Nephron progenitor cell (in vitro differentiated cells): ENCODE measurements around the gene JAKMIP2.
"Not testable (repeated sequence)": the region's sequence is repeated elsewhere in the genome, so short reads cannot be mapped to it uniquely, and the experiment has no call there.

Source experiments
- DNase-seq: peaks from one replicate; pipeline ENCODE4 v3.0.0; 2021
- H3K27ac Mint-ChIP-seq: 2 replicates; pipeline ENCODE4 v1.8.0; 2021; ENCODE audit warnings: mild to moderate bottlenecking, moderate library complexity, mixed read lengths
- H3K27me3 Mint-ChIP-seq: 2 replicates; pipeline ENCODE4 v1.8.0; 2021; ENCODE audit warnings: mild to moderate bottlenecking, low read depth, mixed read lengths; ENCODE audit not compliant: poor library complexity
- H3K36me3 Mint-ChIP-seq: 2 replicates; pipeline ENCODE4 v1.8.0; 2021; ENCODE audit warnings: low read depth, mixed read lengths
- H3K4me1 Mint-ChIP-seq: 2 replicates; pipeline ENCODE4 v1.8.0; 2021; ENCODE audit warnings: mixed read lengths
- H3K4me3 Mint-ChIP-seq: 2 replicates; pipeline ENCODE4 v1.8.0; 2021; ENCODE audit warnings: mild to moderate bottlenecking, moderate library complexity, mixed read lengths
- H3K9me3 Mint-ChIP-seq: 2 replicates; pipeline ENCODE4 v1.8.0; 2021; ENCODE audit warnings: mild to moderate bottlenecking, moderate library complexity, mixed read lengths
- CTCF ChIP-seq: fragments of 200-600 bp; sonication (generic); IDR thresholded peaks from 2 replicates; pipeline ENCODE4 v1.5.0; 2021; ENCODE audit warnings: antibody characterized with exemption

JAKMIP2 gene

GRCh38 chr5:147804334-147804733, 21.8 kb upstream of the JAKMIP2 start:
- Mint-ChIP-seq H3K4me1 (peaks cover 12% of the 10 kb centered on the region), H3K27me3 (peaks cover 7% of the 10 kb centered on the region), H3K9me3 (no peaks in the 10 kb centered on the region), H3K27ac (no peak overlapping the region), H3K4me3 (no peak overlapping the region), H3K36me3 (no peaks in the 10 kb centered on the region)
- TF ChIP-seq CTCF = no peak
- DNase-seq = no peak

GRCh38 chr5:147803926-147804325, 21.4 kb upstream of the JAKMIP2 start:
- Mint-ChIP-seq H3K27me3 (peaks cover 7% of the 10 kb centered on the region), H3K4me1 (peaks cover 12% of the 10 kb centered on the region), H3K27ac (no peak overlapping the region), H3K4me3 (no peak overlapping the region), H3K36me3 (no peaks in the 10 kb centered on the region), H3K9me3 (no peaks in the 10 kb centered on the region)
- DNase-seq = no peak
- TF ChIP-seq CTCF = no peak

GRCh38 chr5:147803161-147803560, 20.6 kb upstream of the JAKMIP2 start:
- H3K36me3 Mint-ChIP-seq, H3K27ac Mint-ChIP-seq, H3K27me3 Mint-ChIP-seq, H3K9me3 Mint-ChIP-seq, DNase-seq, H3K4me3 Mint-ChIP-seq: not testable (repeated sequence)
- peaks cover 12% of the 10 kb centered on the region for H3K4me1 Mint-ChIP-seq

- TF ChIP-seq CTCF = no peak
- Mint-ChIP-seq H3K27me3 (peaks cover 7% of the 10 kb centered on the region), H3K4me3 (no peak overlapping the region), H3K27ac (no peak overlapping the region), H3K4me1 (peaks cover 12% of the 10 kb centered on the region), H3K36me3 (no peaks in the 10 kb centered on the region), H3K9me3 (no peaks in the 10 kb centered on the region)
- no peak for DNase-seq
These were observed 18.9 kb upstream of the JAKMIP2 start for GRCh38 chr5:147801461-147801860.

GRCh38 chr5:147800491-147800890, 18.0 kb upstream of the JAKMIP2 start:
- Mint-ChIP-seq H3K4me1 (peaks cover 12% of the 10 kb centered on the region), H3K36me3 (no peaks in the 10 kb centered on the region), H3K27me3 (peaks cover 7% of the 10 kb centered on the region), H3K27ac (no peak overlapping the region), H3K9me3 (no peaks in the 10 kb centered on the region), H3K4me3 (no peak overlapping the region)
- no peak for TF ChIP-seq CTCF
- no peak for DNase-seq

GRCh38 chr5:147796556-147797308, 14.2 kb upstream of the JAKMIP2 start:
- no peak for TF ChIP-seq CTCF
- Mint-ChIP-seq H3K4me3 (no peak overlapping the region), H3K9me3 (no peaks in the 10 kb centered on the region), H3K27ac (no peak overlapping the region), H3K27me3 (no peaks in the 10 kb centered on the region), H3K36me3 (no peaks in the 10 kb centered on the region), H3K4me1 (no peaks in the 10 kb centered on the region)
- DNase-seq = no peak
